GM12878 (cell line): ENCODE results near the gene PAX5. TPM values are rescaled to one million over a fixed set of nuclear protein-coding genes. Genes with fewer than 3 reads are reported as not detected.

Source experiments
- ATAC-seq: fragments of 200-7000 bp; cut with Tn5 transposase; 3 replicates; pipeline ENCODE4 v1.9.1; 2020; ENCODE audit warnings: mild to moderate bottlenecking, moderate library complexity
- BruUV-seq: library from RNA; stranded (reverse); fragments of 400-500 nt; replicated peaks from 2 replicates; lab custom pipeline; 2021; lab: Mats Ljungman, UMichigan
- CTCF ChIA-PET: fragments of 300-600 bp; sonication (Branson Sonifier 250); formaldehyde crosslinking; extraction: SDS; loops from one replicate; lab custom pipeline; 2021; ENCODE audit warnings: inconsistent platforms; lab: Yijun Ruan, JAX
- POLR2A ChIA-PET: fragments of 350-600 bp; formaldehyde crosslinking; extraction: SDS; loops from one replicate; lab custom pipeline; 2021; ENCODE audit warnings: inconsistent platforms; lab: Charles Lee
- RAD21 ChIA-PET: fragments of 300-600 bp; sonication (Branson Sonifier 250); formaldehyde crosslinking; loops from one replicate; lab custom pipeline; 2023; ENCODE audit warnings: antibody characterized with exemption; ENCODE audit not compliant: unreplicated experiment; lab: Charles Lee
- SMC1A ChIA-PET: fragments of 300-600 bp; sonication (Branson Sonifier 250); formaldehyde crosslinking; loops from one replicate; lab custom pipeline; 2023; ENCODE audit not compliant: unreplicated experiment, uncharacterized antibody; lab: Charles Lee
- DNase-seq: peaks from one replicate; pipeline ENCODE4 v3.0.0-alpha.2; 2011; ENCODE audit warnings: low read depth, low spot score
- FAIRE-seq: peaks from 3 replicates; lab custom pipeline; 2011; peaks lifted over from hg19 to GRCh38; lab: Jason Lieb, UNC
- H2AFZ ChIP-seq: 2 replicates; pipeline ENCODE4 v1.6.0; 2011; ENCODE audit warnings: low read depth, low read length, control low read depth; ENCODE audit not compliant: control insufficient read depth
- H3K27ac ChIP-seq: 2 replicates; pipeline ENCODE4 v1.5.1; 2011; ENCODE audit warnings: control low read depth; ENCODE audit not compliant: control insufficient read depth, insufficient read depth
- H3K27me3 ChIP-seq, 2 experiments: replicated peaks in 1 of 2; 2 replicates each; pipeline versions ENCODE4 v1.6.0 to v1.6.1; 2011; ENCODE audit warnings: low read length in 1 of 2; ENCODE audit not compliant: control insufficient read depth in 2 of 2, insufficient read depth in 2 of 2
- H3K36me3 ChIP-seq, 2 experiments: 2 replicates each; pipeline ENCODE4 v1.5.1; 2011; ENCODE audit warnings: low read length in 1 of 2; ENCODE audit not compliant: control insufficient read depth in 2 of 2, insufficient read depth in 2 of 2
- H3K4me1 ChIP-seq: 2 replicates; pipeline ENCODE4 v1.6.1; 2011; ENCODE audit warnings: mild to moderate bottlenecking, low read length, moderate library complexity, mixed read lengths; ENCODE audit not compliant: control insufficient read depth, insufficient read depth
- H3K4me2 ChIP-seq: 2 replicates; pipeline ENCODE4 v1.6.0; 2011; ENCODE audit warnings: control low read depth; ENCODE audit not compliant: control insufficient read depth, insufficient read depth
- H3K4me3 ChIP-seq: fragments of 200-600 bp; sonication (generic); 2 replicates; pipeline ENCODE4 v1.5.1; 2016
- H3K79me2 ChIP-seq: 2 replicates; pipeline ENCODE4 v1.6.0; 2011; ENCODE audit warnings: low read length; ENCODE audit not compliant: control insufficient read depth, insufficient read depth
- H3K9ac ChIP-seq: 2 replicates; pipeline ENCODE4 v1.8.0; 2011; ENCODE audit warnings: low read length, control low read depth, mixed read lengths; ENCODE audit not compliant: control insufficient read depth, insufficient read depth
- H3K9me3 ChIP-seq: replicated peaks from 3 replicates; pipeline ENCODE4 v1.5.1; 2011; ENCODE audit warnings: mild to moderate bottlenecking, low read length; ENCODE audit not compliant: control insufficient read depth, insufficient read depth
- H4K20me1 ChIP-seq: 2 replicates; pipeline ENCODE4 v1.6.0; 2011; ENCODE audit not compliant: control insufficient read depth, insufficient read depth
- DPF2 ChIP-seq: fragments of 450-650 bp; IDR thresholded peaks from 2 replicates; pipeline ENCODE4 v1.6.1; 2017; ENCODE audit warnings: mild to moderate bottlenecking
- E2F8 ChIP-seq: fragments of 450-650 bp; IDR thresholded peaks from 2 replicates; pipeline ENCODE4 v1.6.1; 2018; ENCODE audit warnings: mild to moderate bottlenecking, low read depth, moderate library complexity; ENCODE audit not compliant: partially characterized antibody
- HSF1 ChIP-seq: fragments of 150-350 bp; IDR thresholded peaks from 2 replicates; pipeline ENCODE4 v1.6.1; 2014; ENCODE audit warnings: mild to moderate bottlenecking, low read depth, low read length
- KAT2A ChIP-seq: conservative IDR thresholded peaks from 2 replicates; pipeline ENCODE4 v1.6.1; 2011; ENCODE audit warnings: low read depth, low read length; ENCODE audit not compliant: control insufficient read depth
- KDM1A ChIP-seq: fragments of 200-600 bp; sonication (generic); IDR thresholded peaks from 2 replicates; pipeline ENCODE4 v1.6.1; 2016; ENCODE audit warnings: borderline replicate concordance
- MYC ChIP-seq: IDR thresholded peaks from 2 replicates; pipeline ENCODE4 v1.6.1; 2011; ENCODE audit warnings: mild to moderate bottlenecking, low read length, moderate library complexity, inconsistent platforms; ENCODE audit not compliant: insufficient read depth, insufficient replicate concordance, insufficient read length, severe bottlenecking
- NFIC ChIP-seq: IDR thresholded peaks from 2 replicates; pipeline ENCODE4 v1.6.1; 2012; ENCODE audit warnings: low read depth, mild to moderate bottlenecking, inconsistent platforms, low read length, moderate library complexity
- RBBP5 ChIP-seq: fragments of 200-600 bp; sonication (generic); conservative IDR thresholded peaks from 2 replicates; pipeline ENCODE4 v1.6.1; 2016
- RELA ChIP-seq: fragments of 450-650 bp; IDR thresholded peaks from 2 replicates; pipeline ENCODE4 v1.8.0; 2014; ENCODE audit warnings: borderline replicate concordance; ENCODE audit not compliant: partially characterized antibody
- RUNX3 ChIP-seq: IDR thresholded peaks from 2 replicates; pipeline ENCODE4 v1.6.1; 2012; ENCODE audit warnings: low read length, inconsistent platforms
- SMAD1 ChIP-seq: fragments of 450-650 bp; IDR thresholded peaks from 2 replicates; pipeline ENCODE4 v1.6.1; 2018; ENCODE audit warnings: mild to moderate bottlenecking, low read depth; ENCODE audit not compliant: partially characterized antibody
- SPI1 ChIP-seq: IDR thresholded peaks from 2 replicates; pipeline ENCODE4 v1.6.1; 2011; ENCODE audit warnings: low read depth, mild to moderate bottlenecking, low read length, moderate library complexity, borderline replicate concordance; ENCODE audit not compliant: insufficient read depth
- TCF3 ChIP-seq: IDR thresholded peaks from 2 replicates; pipeline ENCODE4 v1.6.1; 2012; ENCODE audit warnings: low read depth, mild to moderate bottlenecking, low read length, borderline replicate concordance; ENCODE audit not compliant: insufficient read depth
- WGBS: methylation state at CpG from one replicate; pipeline ENCODE4 v1.1.6; 2016; ENCODE audit warnings: low lambda C conversion rate; ENCODE audit not compliant: insufficient replicate concordance, insufficient coverage; ENCODE audit errors: missing lambda C conversion rate; 5-methylcytosine and 5-hydroxymethylcytosine counted together
- in situ Hi-C: fragments of 300-500 bp; cut with MboI; formaldehyde crosslinking; loops from 9 replicates; pipeline ENCODE4 v1.14.3; 2018; ENCODE audit warnings: mixed read lengths
- intact Hi-C: fragments of 100-400 bp; cut with micrococcal nuclease; formaldehyde crosslinking; loops from one replicate; pipeline ENCODE4 v1.14.2; 2022; ENCODE audit not compliant: unreplicated experiment
- polyA plus RNA-seq, 11 experiments: library from polyadenylated mRNA; depleted of rRNA in 4 of 11; unstranded in 6 of 11; stranded (reverse) in 5 of 11; fragments of >200 nt; fragmentation: Nextera tagmentation in 4 of 11; fragmentation: Illumina TruSeq in 1 of 11; extraction: Ambion mirVana in 4 of 11; extraction: Trizol in 1 of 11; gene quantifications; 1 replicate in 1 of 11; 2 replicates in 10 of 11; pipeline versions ENCODE4 v1.2.1 to v1.2.3, GENCODE V29; 2011 to 2016; ENCODE audit warnings: inconsistent platforms in 2 of 11, missing spikeins in 2 of 11, low read depth in 1 of 11
- total RNA-seq, 4 experiments: library from RNA; depleted of rRNA in 3 of 4; stranded (reverse); fragments of >200 nt in 3 of 4; fragmentation: Illumina TruSeq in 1 of 4; extraction: Trizol in 1 of 4; gene quantifications; 2 replicates each; pipeline versions ENCODE4 v1.2.1 to v1.2.3, GENCODE V29; 2013 to 2021

PAX5 gene
- total and polyA plus RNA-seq, 10 of the 15 experiments (the other 5 are each of a cell fraction or from before 2014, with no cell fraction given): 2.2 to 123 (median 31.9) TPM

GRCh38 chr9:36866840-36867239 lies 167.2 kb downstream of the PAX5 start:
- peaks cover 26 to 51% of the 10 kb centered on the region in 2 experiments for H3K36me3 ChIP-seq
- H3K27ac ChIP-seq: no peak overlapping the region
- ATAC-seq (no peak), DNase-seq (no peak)
- no peak overlapping the region for H3K9ac ChIP-seq
- ChIA-PET CTCF (interaction anchor here (0.6 kb wide), 2 partner anchors 244 to 1756 kb away, joined by 3 to 4 read pairs; no protein-coding TSS in a partner anchor), RAD21 (no interaction called here), SMC1A (interaction anchor here (1.2 kb wide), 1 partner anchor 457 kb away, joined by 4 read pairs; no protein-coding TSS in a partner anchor)
- H3K27me3 ChIP-seq: no peaks in the 10 kb centered on the region
- BruUV-seq: no TSS peak
- in situ Hi-C loops: no loop called here
- H3K4me1 ChIP-seq: no peaks in the 10 kb centered on the region
- no peaks in the 10 kb centered on the region for H3K9me3 ChIP-seq
- WGBS: 84% methylated on average over 7 of the region's 7 CpGs
- TF ChIP-seq KAT2A: no peak
- no peak for TF ChIP-seq TCF3
- TF ChIP-seq DPF2: no peak
- no peak for TF ChIP-seq E2F8
- no peak for TF ChIP-seq KDM1A
- no peak for TF ChIP-seq SPI1
- TF ChIP-seq HSF1: no peak
- TF ChIP-seq SMAD1: no peak
- TF ChIP-seq NFIC: no peak
- no peak for TF ChIP-seq RBBP5
- no peak for TF ChIP-seq MYC
- TF ChIP-seq RUNX3: no peak
- no peak for TF ChIP-seq RELA
- TF ChIP-seq, all 136 proteins: peak for 0
- H4K20me1 ChIP-seq: no peaks in the 10 kb centered on the region
- no peak overlapping the region for H2AFZ ChIP-seq
- FAIRE-seq: no peak
- no peak overlapping the region for H3K4me3 ChIP-seq
- no peak overlapping the region for H3K4me2 ChIP-seq
- intact Hi-C loops: no loop called here
- no peaks in the 10 kb centered on the region; the same call in none of the 2 replicates for H3K79me2 ChIP-seq
- POLR2A ChIA-PET: no interaction called here
